ENCODE results near the gene SMIM20. TPM values are rescaled to one million over a fixed set of nuclear protein-coding genes. Genes with fewer than 3 reads are reported as not detected.

Gene SMIM20
- total and polyA plus RNA-seq, 3 donors from 2014 or later, result 31.3 to 46.1 (median 38.3) TPM

- H3K36me3 ChIP-seq (ENCODE audit: low read depth, missing control alignments), result no peaks in the 10 kb centered on the region
- H3K27ac ChIP-seq, result no peak overlapping the region
- H3K4me1 ChIP-seq, result no peaks in the 10 kb centered on the region
- intact Hi-C loops (cut with DNase I; ENCODE audit: low total_unique reads), result no loop called here
- 95 to 96% methylated on average over 1 of the region's 1 CpG for WGBS, 2 donors
- H3K27me3 ChIP-seq, result no peaks in the 10 kb centered on the region
- H3K9me3 ChIP-seq, result no peaks in the 10 kb centered on the region
- no peak for DNase-seq
- no peak overlapping the region for H3K4me3 ChIP-seq
- no peak for TF ChIP-seq CTCF (IDR thresholded peaks at IDR 0.05)
- no peak for TF ChIP-seq POLR2A (IDR thresholded peaks at IDR 0.05)
Measured at GRCh38 chr4:25948051-25948450, 34.0 kb downstream of the SMIM20 start.

DNA sequence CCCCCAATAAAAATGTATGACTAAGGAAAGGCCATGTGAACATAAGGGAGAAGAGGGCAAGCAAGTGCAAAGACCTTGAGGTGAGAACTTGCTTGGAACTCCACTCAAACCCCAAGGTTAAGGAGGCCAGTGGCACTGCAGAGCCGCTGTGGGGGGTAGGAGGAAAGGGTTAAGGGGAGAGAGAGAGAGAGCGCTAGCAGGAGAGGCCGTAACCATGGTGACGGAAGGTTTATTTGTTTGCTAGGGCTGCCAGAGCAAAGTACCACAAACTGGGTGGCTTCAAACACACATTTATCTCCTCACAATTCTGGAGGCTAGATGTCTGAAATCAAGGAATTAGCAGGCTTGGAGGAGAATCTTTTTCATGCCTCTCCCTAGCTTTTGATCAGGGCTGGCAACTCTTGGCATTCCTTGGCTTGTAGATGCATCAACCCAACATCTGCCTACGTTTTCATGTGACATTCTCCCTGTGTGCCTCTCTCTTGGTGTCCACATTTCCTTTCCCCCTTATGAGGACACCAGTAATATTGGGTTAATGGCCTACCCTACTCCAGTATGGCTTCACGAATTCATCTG is 35.2 kb downstream of the SMIM20 start:
- H3K36me3 ChIP-seq (ENCODE audit: low read depth, missing control alignments), result no peaks in the 10 kb centered on the region
- H3K4me1 ChIP-seq, result no peaks in the 10 kb centered on the region
- intact Hi-C loops (cut with DNase I; ENCODE audit: low total_unique reads), result no loop called here
- H3K4me3 ChIP-seq, result no peak overlapping the region
- no peak for DNase-seq
- no peak for TF ChIP-seq POLR2A (IDR thresholded peaks at IDR 0.05)
- no peak for TF ChIP-seq CTCF (IDR thresholded peaks at IDR 0.05)
- H3K27me3 ChIP-seq, result no peaks in the 10 kb centered on the region
- no peak overlapping the region for H3K27ac ChIP-seq
- 78 to 79% methylated on average over 6 of the region's 6 CpGs for WGBS, 2 donors
- H3K9me3 ChIP-seq, result no peaks in the 10 kb centered on the region

DNA sequence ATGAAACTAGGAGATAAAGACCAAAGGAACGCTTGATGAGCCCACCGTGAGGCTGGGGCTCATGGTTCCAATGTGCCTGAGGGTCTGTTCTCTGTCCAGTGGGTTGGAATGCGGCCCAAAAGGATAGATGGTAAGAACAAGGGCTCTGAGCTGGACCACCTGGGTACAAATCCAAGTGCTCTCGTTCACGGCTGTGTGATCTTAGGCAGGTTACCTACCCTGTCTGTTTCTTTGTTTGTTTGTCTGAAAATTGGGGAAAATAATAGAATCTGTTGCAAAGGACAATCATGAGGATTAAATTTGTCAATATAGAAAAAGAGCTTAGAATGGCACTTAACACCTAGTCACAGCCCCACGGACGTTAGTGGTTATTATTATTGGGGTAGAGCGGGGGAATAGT is 36.0 kb downstream of the SMIM20 start:
- H3K27ac ChIP-seq, result no peak overlapping the region
- no peak overlapping the region for H3K4me3 ChIP-seq
- no peaks in the 10 kb centered on the region for H3K4me1 ChIP-seq
- no peaks in the 10 kb centered on the region for H3K9me3 ChIP-seq
- WGBS, 2 donors, result 89 to 96% methylated on average over 8 of the region's 8 CpGs
- H3K36me3 ChIP-seq (ENCODE audit: low read depth, missing control alignments), result no peaks in the 10 kb centered on the region
- intact Hi-C loops (cut with DNase I; ENCODE audit: low total_unique reads), result no loop called here
- TF ChIP-seq POLR2A (IDR thresholded peaks at IDR 0.05), result no peak
- no peak for TF ChIP-seq CTCF (IDR thresholded peaks at IDR 0.05)
- H3K27me3 ChIP-seq, result no peaks in the 10 kb centered on the region
- no peak for DNase-seq

- Histone ChIP-seq H3K27ac (no peak overlapping the region), H3K4me3 (no peak overlapping the region), H3K4me1 (no peaks in the 10 kb centered on the region), H3K27me3 (no peaks in the 10 kb centered on the region), H3K36me3 (ENCODE audit: low read depth, missing control alignments) (no peaks in the 10 kb centered on the region), H3K9me3 (no peaks in the 10 kb centered on the region)
- intact Hi-C loops (cut with DNase I; ENCODE audit: low total_unique reads), result no loop called here
- TF ChIP-seq CTCF (IDR thresholded peaks at IDR 0.05) (no peak), POLR2A (IDR thresholded peaks at IDR 0.05) (no peak)
- 76 to 77% methylated on average over 10 of the region's 10 CpGs for WGBS, 2 donors
- no peak for DNase-seq
Measured at GRCh38 chr4:25950461-25951389, 36.7 kb downstream of the SMIM20 start.
